ES-I3 (cell line): ENCODE data around the gene LDLRAP1.
A peak's percentile ranks its signal among the peaks of the same experiment; 100 is the strongest.
"Not testable (repeated sequence)": the region's sequence is repeated elsewhere in the genome, so short reads cannot be mapped to it uniquely, and the experiment has no call there.

Experiments used
- H3K36me3 ChIP-seq: 2 replicates; pipeline ENCODE4 v1.6.1; 2013; ENCODE audit warnings: mild to moderate bottlenecking, low read length, control low read depth, moderate library complexity; ENCODE audit not compliant: insufficient read depth
- H3K4me1 ChIP-seq: 2 replicates; pipeline ENCODE4 v1.6.1; 2013; ENCODE audit warnings: mild to moderate bottlenecking, control low read depth, low read length; ENCODE audit not compliant: insufficient read depth
- H3K9ac ChIP-seq: 2 replicates; pipeline ENCODE4 v1.6.1; 2013; ENCODE audit warnings: low read depth, mild to moderate bottlenecking, low read length, moderate library complexity
- H3K9me3 ChIP-seq: 2 replicates; pipeline ENCODE4 v1.6.1; 2013; ENCODE audit warnings: mild to moderate bottlenecking, low read length, moderate library complexity; ENCODE audit not compliant: control insufficient read depth, insufficient read depth

LDLRAP1 gene

GRCh38 chr1:25577134-25577920 lies 33.9 kb downstream of the LDLRAP1 start:
- Histone ChIP-seq H3K36me3 (no peaks in the 10 kb centered on the region), H3K4me1 (peaks cover 15% of the 10 kb centered on the region), H3K9ac (no peak overlapping the region), H3K9me3 (no peaks in the 10 kb centered on the region)

GRCh38 chr1:25579292-25580252 lies 36.2 kb downstream of the LDLRAP1 start:
- no peaks in the 10 kb centered on the region for H3K9me3 ChIP-seq
- no peaks in the 10 kb centered on the region for H3K36me3 ChIP-seq
- no peak overlapping the region for H3K9ac ChIP-seq
- H3K4me1 ChIP-seq, result peaks cover 3% of the 10 kb centered on the region; the same call in 1 of the 2 replicates

GRCh38 chr1:25580927-25581326 lies 37.5 kb downstream of the LDLRAP1 start:
- Histone ChIP-seq H3K9ac (no peak overlapping the region), H3K4me1 (peaks cover 3% of the 10 kb centered on the region; the same call in 1 of the 2 replicates)

GRCh38 chr1:25581764-25582163 lies 38.4 kb downstream of the LDLRAP1 start:
- H3K9ac ChIP-seq, result no peak overlapping the region
- H3K36me3 ChIP-seq, result no peaks in the 10 kb centered on the region
- H3K4me1 ChIP-seq, result peaks cover 9% of the 10 kb centered on the region
- no peaks in the 10 kb centered on the region for H3K9me3 ChIP-seq

More at GRCh38 chr1:25580927-25581326, 37.5 kb downstream of the LDLRAP1 start:
- Histone ChIP-seq H3K36me3 (no peaks in the 10 kb centered on the region), H3K9me3 (no peaks in the 10 kb centered on the region)

- Histone ChIP-seq H3K36me3 (no peaks in the 10 kb centered on the region), H3K4me1 (peaks cover 15% of the 10 kb centered on the region), H3K9ac (no peak overlapping the region)
These were observed 40.3 kb downstream of the LDLRAP1 start for GRCh38 chr1:25583519-25584370.

GRCh38 chr1:25586181-25586588 lies 42.8 kb downstream of the LDLRAP1 start:
- Histone ChIP-seq H3K9me3 (no peaks in the 10 kb centered on the region), H3K36me3 (no peaks in the 10 kb centered on the region), H3K4me1 (peaks cover 15% of the 10 kb centered on the region), H3K9ac (peak overlapping the region; percentile 29)

More at GRCh38 chr1:25583519-25584370, 40.3 kb downstream of the LDLRAP1 start:
- H3K9me3 ChIP-seq, result no peaks in the 10 kb centered on the region

- Histone ChIP-seq H3K4me1 (peaks cover 15% of the 10 kb centered on the region), H3K36me3 (no peaks in the 10 kb centered on the region), H3K9ac (peak overlapping the region; percentile 17; the same call in 1 of the 2 replicates), H3K9me3 (no peaks in the 10 kb centered on the region)
These were observed 43.9 kb downstream of the LDLRAP1 start for GRCh38 chr1:25587290-25587689.

- peaks cover 15% of the 10 kb centered on the region for H3K4me1 ChIP-seq
- not testable (repeated sequence) for H3K9ac ChIP-seq
These were observed 44.8 kb downstream of the LDLRAP1 start for GRCh38 chr1:25588224-25588623.

GRCh38 chr1:25588786-25589185 lies 45.4 kb downstream of the LDLRAP1 start:
- H3K4me1 ChIP-seq, result peaks cover 15% of the 10 kb centered on the region
- not testable (repeated sequence) for H3K9ac ChIP-seq, H3K36me3 ChIP-seq, H3K9me3 ChIP-seq

More at GRCh38 chr1:25588224-25588623, 44.8 kb downstream of the LDLRAP1 start:
- not testable (repeated sequence) for H3K36me3 ChIP-seq, H3K9me3 ChIP-seq

- H3K4me1 ChIP-seq, result peaks cover 15% of the 10 kb centered on the region
- H3K9me3 ChIP-seq, result no peaks in the 10 kb centered on the region
- H3K36me3 ChIP-seq, result no peaks in the 10 kb centered on the region
- H3K9ac ChIP-seq, result no peak overlapping the region
These were observed 46.9 kb downstream of the LDLRAP1 start for GRCh38 chr1:25590096-25590824.

GRCh38 chr1:25593861-25594260 lies 50.5 kb downstream of the LDLRAP1 start:
- no peak overlapping the region for H3K9ac ChIP-seq
- H3K9me3 ChIP-seq, result no peaks in the 10 kb centered on the region; the same call in 1 of the 2 replicates
- no peaks in the 10 kb centered on the region for H3K36me3 ChIP-seq
- no peaks in the 10 kb centered on the region for H3K4me1 ChIP-seq

GRCh38 chr1:25594971-25595370 lies 51.6 kb downstream of the LDLRAP1 start:
- no peaks in the 10 kb centered on the region for H3K36me3 ChIP-seq
- no peak overlapping the region for H3K9ac ChIP-seq
- H3K4me1 ChIP-seq, result no peaks in the 10 kb centered on the region
- no peaks in the 10 kb centered on the region; the same call in 1 of the 2 replicates for H3K9me3 ChIP-seq

- H3K4me1 ChIP-seq, H3K9me3 ChIP-seq, H3K9ac ChIP-seq, H3K36me3 ChIP-seq: not testable (repeated sequence)
These were observed 53.2 kb downstream of the LDLRAP1 start for GRCh38 chr1:25596641-25597040.
